Right cardiac atrium (tissue), 5 donors: Measurements from ENCODE around the gene GPR42. TPM values are rescaled to one million over a fixed set of nuclear protein-coding genes. Genes with fewer than 3 reads are reported as not detected.
"Not testable (repeated sequence)": the region's sequence is repeated elsewhere in the genome, so short reads cannot be mapped to it uniquely, and the experiment has no call there.

Experiments
- ATAC-seq, 2 donors: fragments of 200-7000 bp; cut with Tn5 transposase; one replicate each; pipeline versions ENCODE4 v1.8.0 to v1.9.1; 2020; ENCODE audit warnings: moderate library complexity in 2 of 2, mild to moderate bottlenecking in 1 of 2
- DNase-seq, 3 donors: peaks; one replicate each; pipeline ENCODE4 v3.0.0-alpha.2; 2020
- H3K27ac ChIP-seq: one replicate; pipeline ENCODE4 v1.5.1; 2013; ENCODE audit warnings: mild to moderate bottlenecking, low read length, control low read depth, moderate library complexity
- H3K27me3 ChIP-seq: one replicate; pipeline ENCODE4 v1.6.1; 2013; ENCODE audit not compliant: control insufficient read depth, insufficient read depth
- H3K4me1 ChIP-seq: one replicate; pipeline ENCODE4 v1.6.1; 2013; ENCODE audit warnings: low read length; ENCODE audit not compliant: control insufficient read depth, insufficient read depth
- H3K4me3 ChIP-seq: one replicate; pipeline ENCODE4 v1.5.1; 2013; ENCODE audit warnings: low read length, control low read depth
- H3K9me3 ChIP-seq: one replicate; pipeline ENCODE4 v1.6.1; 2013; ENCODE audit warnings: low read length; ENCODE audit not compliant: control insufficient read depth
- WGBS: extraction: QIAGEN DNeasy Blood & Tissue Kit; methylation state at CpG from one replicate; pipeline ENCODE4 v1.1.7; 2013; 5-methylcytosine and 5-hydroxymethylcytosine counted together
- intact Hi-C, 4 donors: fragments of 100-400 bp; cut with DNase I; formaldehyde crosslinking; loops; one replicate each; pipeline versions ENCODE4 v1.11.0 to v1.14.0; 2022 to 2023
- polyA plus RNA-seq: library from polyadenylated mRNA; stranded (reverse); fragments of 200-250 nt; gene quantifications from one replicate; pipeline ENCODE4 v1.2.3, GENCODE V29; 2013
- total RNA-seq, 4 donors: library from RNA; stranded (reverse); fragmentation: NEBNext Ultra II Directional; extraction: Animal tissue kit (Norgen Biotek cat#: 25700); gene quantifications; one replicate each; pipeline ENCODE4 v1.2.1, GENCODE V29; 2021
- donor health status: healthy with polysubstance abuse.
- donor health status: DM: no; HTN: yes; CAD: no.
- donor health status: DM: no; HTN: no; CAD: no.
- donor health status: DM: no; HTN: yes; CAD: no; lungs with severe emphysema.
- donor health status: DM: yes; HTN: yes; CAD: no.

Gene GPR42
- total and polyA plus RNA-seq, 5 donors: not detected

DNA sequence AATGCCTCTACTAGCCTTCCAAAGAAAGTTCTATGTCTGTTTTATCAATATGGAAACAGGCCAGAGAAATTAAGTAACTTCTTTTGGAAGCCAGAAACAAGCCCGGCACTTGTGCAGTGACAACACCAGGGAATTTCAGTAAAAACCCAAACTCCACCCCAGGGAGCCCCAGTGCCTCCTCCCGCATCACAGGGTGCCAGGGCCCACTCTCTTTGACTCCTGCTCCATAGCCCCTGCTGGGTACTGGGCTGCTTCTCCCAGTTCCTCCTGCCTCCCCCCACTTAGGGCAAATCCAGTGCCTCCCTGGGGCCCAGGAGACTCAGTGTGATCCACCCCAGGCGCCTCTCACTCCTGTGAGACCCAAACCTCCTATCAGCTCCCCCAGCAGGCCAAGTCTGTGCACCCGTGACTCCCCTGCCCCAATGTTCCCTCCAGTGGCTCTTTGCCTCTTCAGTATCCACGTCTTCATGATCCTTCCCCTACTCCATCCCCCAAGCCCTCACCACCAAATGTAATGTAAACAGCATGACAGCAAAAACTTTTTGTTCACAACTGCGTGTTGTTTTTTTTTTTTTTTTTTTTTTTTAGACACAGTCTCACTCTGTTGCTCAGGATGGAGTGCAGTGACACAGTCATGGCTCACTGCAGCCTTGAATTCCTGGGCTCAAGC, 14.9 kb upstream of the GPR42 start:
- Histone ChIP-seq H3K4me3 (no peak overlapping the region), H3K4me1 (no peaks in the 10 kb centered on the region), H3K9me3 (no peaks in the 10 kb centered on the region), H3K27ac (no peak overlapping the region), H3K27me3 (no peaks in the 10 kb centered on the region)
- ATAC-seq (no peak), DNase-seq (peak in 1 of 3 donors; percentile 15)
- intact Hi-C loops: loop anchor here in 2 of 4 donors (10.0 kb wide), 2 partner anchors 109 to 139 kb away; partner anchors contain the start of gene KRTDAP (in 1 of the 2)
- WGBS: 49% methylated on average over 6 of the region's 6 CpGs

DNA sequence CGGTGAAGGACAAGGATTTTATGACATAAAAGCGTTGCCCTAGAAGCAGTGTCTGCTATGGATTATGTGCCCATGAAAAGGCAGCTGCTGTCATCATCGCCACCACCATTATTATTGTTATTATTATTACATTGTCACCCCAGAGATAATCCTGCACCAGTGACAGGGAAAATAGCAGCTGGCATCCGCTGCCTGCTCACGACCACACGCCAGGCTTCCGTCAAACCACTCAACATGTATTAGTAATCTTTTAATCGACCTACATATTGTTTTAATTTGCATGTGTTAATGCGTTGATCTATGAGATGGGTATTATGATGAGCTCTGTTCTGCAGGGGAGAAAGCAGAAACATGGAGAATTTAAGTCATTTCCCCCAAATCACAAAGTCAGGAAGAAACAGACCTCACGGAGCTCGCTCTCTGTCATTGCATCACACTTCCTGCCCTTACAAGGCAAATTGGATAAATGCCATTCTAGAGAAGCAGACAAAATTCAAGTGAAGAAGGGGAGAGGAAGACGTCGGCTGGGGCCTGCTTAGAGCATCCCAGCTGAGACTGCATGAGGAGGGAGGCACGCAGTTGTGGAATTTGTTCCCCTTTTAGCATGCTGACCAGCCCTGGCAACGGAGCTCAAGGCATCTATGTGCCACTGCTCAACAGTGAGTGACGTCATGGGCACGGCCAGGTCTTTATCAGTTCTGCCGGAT, 12.8 kb upstream of the GPR42 start, which contains the start of gene FFAR3:
TSS of gene FFAR3 (plus strand) at position 594 of the 707 bp plus-strand sequence. CDS start 431 bp downstream, outside the sequence.
- Histone ChIP-seq H3K4me3 (no peak within 1 kb of the TSS), H3K27me3 (no peaks in the 10 kb centered on the region), H3K9me3 (no peaks in the 10 kb centered on the region), H3K4me1 (no peaks in the 10 kb centered on the region), H3K27ac (no peak within 1 kb of the TSS)
- peak; percentile 56 to 69 for ATAC-seq
- WGBS: 36% methylated on average over 18 of the region's 18 CpGs
- intact Hi-C loops: loop anchor here in 2 of 4 donors (10.0 kb wide), 2 partner anchors 107 to 137 kb away; partner anchors contain the start of gene KRTDAP (in 1 of the 2)
- DNase-seq: peak; percentile 55 to 70 (median 65)

DNA sequence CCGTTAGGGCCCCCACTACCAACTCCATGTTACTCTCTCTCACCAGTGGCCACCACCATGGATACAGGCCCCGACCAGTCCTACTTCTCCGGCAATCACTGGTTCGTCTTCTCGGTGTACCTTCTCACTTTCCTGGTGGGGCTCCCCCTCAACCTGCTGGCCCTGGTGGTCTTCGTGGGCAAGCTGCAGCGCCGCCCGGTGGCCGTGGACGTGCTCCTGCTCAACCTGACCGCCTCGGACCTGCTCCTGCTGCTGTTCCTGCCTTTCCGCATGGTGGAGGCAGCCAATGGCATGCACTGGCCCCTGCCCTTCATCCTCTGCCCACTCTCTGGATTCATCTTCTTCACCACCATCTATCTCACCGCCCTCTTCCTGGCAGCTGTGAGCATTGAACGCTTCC, 12.0 kb upstream of the GPR42 start:
- H3K27ac ChIP-seq, H3K27me3 ChIP-seq, H3K9me3 ChIP-seq, H3K4me3 ChIP-seq, DNase-seq, H3K4me1 ChIP-seq, ATAC-seq: not testable (repeated sequence)
- WGBS: 79% methylated on average over 11 of the region's 16 CpGs
- intact Hi-C loops: loop anchor here in 2 of 4 donors (10.0 kb wide), 2 partner anchors 106 to 136 kb away; partner anchors contain the start of gene KRTDAP (in 1 of the 2)

DNA sequence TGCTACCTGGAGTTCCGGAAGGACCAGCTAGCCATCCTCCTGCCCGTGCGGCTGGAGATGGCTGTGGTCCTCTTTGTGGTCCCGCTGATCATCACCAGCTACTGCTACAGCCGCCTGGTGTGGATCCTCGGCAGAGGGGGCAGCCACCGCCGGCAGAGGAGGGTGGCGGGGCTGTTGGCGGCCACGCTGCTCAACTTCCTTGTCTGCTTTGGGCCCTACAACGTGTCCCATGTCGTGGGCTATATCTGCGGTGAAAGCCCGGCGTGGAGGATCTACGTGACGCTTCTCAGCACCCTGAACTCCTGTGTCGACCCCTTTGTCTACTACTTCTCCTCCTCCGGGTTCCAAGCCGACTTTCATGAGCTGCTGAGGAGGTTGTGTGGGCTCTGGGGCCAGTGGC, 11.5 kb upstream of the GPR42 start:
- H3K9me3 ChIP-seq, ATAC-seq, H3K4me1 ChIP-seq, H3K27ac ChIP-seq, H3K4me3 ChIP-seq, DNase-seq, H3K27me3 ChIP-seq: not testable (repeated sequence)
- WGBS: 87% methylated on average over 20 of the region's 21 CpGs
- intact Hi-C loops: loop anchor here in 2 of 4 donors (10.0 kb wide), 2 partner anchors 105 to 135 kb away; partner anchors contain the start of gene KRTDAP (in 1 of the 2)

DNA sequence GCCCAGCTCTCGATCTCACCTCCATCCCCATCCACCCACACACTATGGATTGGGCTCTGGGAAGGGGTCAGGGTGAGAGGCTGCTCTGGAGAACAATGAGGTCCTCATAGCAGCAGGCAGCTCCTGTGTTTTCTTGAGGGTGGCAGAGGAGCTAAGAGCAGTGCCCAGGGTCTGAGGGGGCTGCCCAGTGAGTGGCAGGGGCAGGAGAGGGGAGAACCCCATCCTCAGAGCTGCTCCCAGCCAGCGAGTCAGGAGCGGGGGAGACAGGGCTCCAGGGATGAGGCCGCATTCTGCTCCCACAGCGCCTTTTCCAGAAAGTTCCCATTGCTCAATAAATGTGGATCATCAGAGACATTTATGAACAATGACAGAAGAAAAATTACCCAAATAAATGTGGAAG, 10.8 kb upstream of the GPR42 start:
- ATAC-seq, H3K4me1 ChIP-seq, intact Hi-C loops, DNase-seq, H3K4me3 ChIP-seq, H3K9me3 ChIP-seq, H3K27ac ChIP-seq, H3K27me3 ChIP-seq: not testable (repeated sequence)
- WGBS: 91% methylated on average over 4 of the region's 5 CpGs

DNA sequence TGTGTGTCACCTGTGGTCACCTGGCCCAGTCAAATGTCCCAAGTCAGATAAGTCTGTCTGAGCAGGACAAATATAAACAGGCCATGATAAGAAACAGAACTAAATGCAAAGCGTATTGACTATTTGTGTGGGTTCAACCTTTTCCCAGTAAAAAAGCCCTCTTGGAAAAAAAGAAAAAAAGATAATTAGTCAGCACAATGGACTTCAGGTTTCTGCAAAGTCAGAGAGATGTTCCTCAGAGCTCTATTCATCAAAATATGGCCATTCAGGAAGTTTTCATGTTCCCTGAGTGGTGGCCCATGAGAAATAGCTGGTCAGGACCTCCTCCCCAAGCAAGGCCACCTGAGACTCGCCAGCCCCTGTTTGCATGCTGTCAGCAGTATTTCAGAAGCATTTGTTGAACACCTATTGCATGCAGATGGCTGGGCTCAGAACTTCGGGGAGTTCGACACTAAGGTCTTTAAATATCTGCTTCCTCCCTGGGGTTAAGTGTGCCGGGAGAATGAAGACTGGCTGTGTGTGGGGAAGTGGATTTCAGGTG, 9.9 kb upstream of the GPR42 start:
- Histone ChIP-seq H3K27ac (no peak overlapping the region), H3K9me3 (no peaks in the 10 kb centered on the region), H3K4me3 (no peak overlapping the region), H3K27me3 (no peaks in the 10 kb centered on the region), H3K4me1 (no peaks in the 10 kb centered on the region)
- DNase-seq: no peak
- intact Hi-C loops: no loop called here
- 46% methylated on average over 5 of the region's 5 CpGs for WGBS
- no peak for ATAC-seq

DNA sequence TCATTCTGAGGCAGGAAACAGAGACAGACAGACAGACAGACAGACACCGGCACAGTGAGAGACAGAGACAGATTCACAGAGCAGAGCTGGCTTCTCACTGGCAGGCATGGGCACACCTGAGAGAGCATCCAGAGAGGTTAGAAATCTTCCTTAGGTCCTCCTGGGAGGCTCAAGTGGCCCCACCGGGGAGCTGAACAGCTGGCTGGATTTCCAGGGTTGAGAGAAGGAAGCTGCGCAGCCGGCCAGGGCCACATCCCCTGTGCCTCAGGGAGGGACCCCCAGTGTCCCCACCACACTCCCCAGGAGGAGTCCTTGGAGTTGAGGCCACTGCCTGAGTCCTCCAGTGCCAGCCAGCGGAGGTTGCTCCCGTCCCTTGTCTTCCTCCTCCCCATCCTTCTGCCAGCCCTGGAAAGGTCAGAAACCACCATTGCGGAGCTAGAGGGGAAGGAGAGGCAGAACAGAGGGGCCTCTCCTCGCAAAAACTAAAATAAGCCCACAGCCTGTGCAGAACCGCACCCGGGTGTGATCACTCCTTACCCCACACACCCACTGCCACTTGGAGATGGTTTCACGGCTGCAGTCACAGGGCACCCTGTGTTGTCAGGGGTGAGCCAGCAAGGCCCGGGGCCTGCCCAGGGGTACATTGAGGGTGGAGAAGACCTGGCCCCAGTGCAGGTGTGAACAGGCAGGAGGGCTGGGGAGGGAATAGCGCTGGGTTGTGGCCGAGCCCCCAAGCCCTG, 8.4 kb upstream of the GPR42 start:
- H3K9me3 ChIP-seq: no peaks in the 10 kb centered on the region
- ATAC-seq (no peak), DNase-seq (no peak)
- no peaks in the 10 kb centered on the region for H3K4me1 ChIP-seq
- H3K4me3 ChIP-seq: no peak overlapping the region
- H3K27me3 ChIP-seq: no peaks in the 10 kb centered on the region
- intact Hi-C loops: no loop called here
- no peak overlapping the region for H3K27ac ChIP-seq
- WGBS: 76% methylated on average over 14 of the region's 14 CpGs

DNA sequence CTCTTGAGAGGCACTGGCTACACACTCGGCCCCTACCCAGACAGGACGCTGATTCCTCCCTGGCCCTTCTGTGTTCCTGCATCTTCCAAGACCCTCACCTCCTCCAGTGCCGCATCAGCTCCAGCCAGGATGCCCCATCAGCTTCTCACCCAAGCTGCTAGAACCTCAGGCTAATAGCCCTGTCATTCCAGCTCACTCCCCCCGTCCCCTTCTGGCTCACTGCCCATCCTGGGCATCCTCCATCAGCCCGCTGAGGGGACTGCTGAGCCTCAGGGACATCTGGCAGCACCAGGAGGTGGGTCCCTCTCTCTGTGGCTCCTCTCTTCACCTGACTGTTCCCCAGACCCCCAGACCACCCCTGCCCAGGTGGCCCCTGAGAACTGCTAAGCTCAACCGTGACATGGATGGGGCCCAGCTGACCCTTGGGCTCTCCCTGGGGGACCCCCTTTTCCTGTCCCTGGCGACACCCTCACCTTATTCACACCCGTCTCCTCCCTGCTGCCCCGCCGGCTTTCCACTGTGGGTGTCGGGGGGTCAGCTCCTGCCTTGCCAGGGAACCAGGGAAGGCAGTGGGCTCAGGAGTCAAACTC, 7.8 kb upstream of the GPR42 start:
- no peaks in the 10 kb centered on the region for H3K9me3 ChIP-seq
- whole genome bisulfite sequencing: 84% methylated on average over 11 of the region's 11 CpGs

DNA sequence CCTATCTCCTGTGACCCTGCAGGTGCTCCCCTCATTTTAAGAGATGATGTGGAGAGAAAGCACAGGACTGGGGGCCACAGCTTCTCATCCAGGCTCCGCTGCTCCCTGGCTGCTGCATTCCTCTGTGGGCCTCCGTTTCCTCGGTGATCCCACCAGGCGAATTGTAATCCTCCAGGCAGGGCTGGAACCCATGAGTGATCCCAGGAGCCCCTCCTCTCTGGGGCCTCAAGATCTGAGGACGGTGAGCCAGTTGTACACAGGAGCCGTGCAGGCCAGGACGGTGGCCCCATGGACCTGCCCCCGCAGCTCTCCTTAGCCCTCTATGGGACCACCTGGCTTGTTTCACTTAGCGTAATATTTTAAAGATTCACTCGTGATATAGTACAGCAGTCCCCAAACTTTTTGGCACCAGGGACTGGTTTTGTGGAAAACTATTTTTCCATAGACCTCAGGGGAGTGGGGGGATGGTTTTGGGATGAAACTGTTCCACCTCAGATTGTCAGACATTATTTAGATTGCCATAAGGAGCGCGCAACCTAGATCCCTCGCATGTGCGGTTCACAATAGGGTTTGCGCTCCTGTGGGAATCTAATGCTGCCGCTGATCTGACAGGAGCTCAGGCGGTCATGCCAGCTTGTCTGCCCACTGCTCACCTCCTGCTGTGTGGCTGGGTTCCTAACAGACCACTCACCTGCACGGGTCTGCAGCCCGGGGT, 7.0 kb upstream of the GPR42 start:
- no peaks in the 10 kb centered on the region for H3K27me3 ChIP-seq
- H3K4me3 ChIP-seq: no peak overlapping the region
- intact Hi-C loops: no loop called here
- ATAC-seq (no peak), DNase-seq (no peak)
- H3K27ac ChIP-seq: no peak overlapping the region
- no peaks in the 10 kb centered on the region for H3K4me1 ChIP-seq
- no peaks in the 10 kb centered on the region for H3K9me3 ChIP-seq
- 85% methylated on average over 19 of the region's 19 CpGs for WGBS

More for the DNA sequence above, 7.8 kb upstream of the GPR42 start:
- no peak overlapping the region for H3K4me3 ChIP-seq
- intact Hi-C loops: no loop called here
- no peaks in the 10 kb centered on the region for H3K4me1 ChIP-seq
- ATAC-seq: no peak
- no peaks in the 10 kb centered on the region for H3K27me3 ChIP-seq
- no peak for DNase-seq
- no peak overlapping the region for H3K27ac ChIP-seq

DNA sequence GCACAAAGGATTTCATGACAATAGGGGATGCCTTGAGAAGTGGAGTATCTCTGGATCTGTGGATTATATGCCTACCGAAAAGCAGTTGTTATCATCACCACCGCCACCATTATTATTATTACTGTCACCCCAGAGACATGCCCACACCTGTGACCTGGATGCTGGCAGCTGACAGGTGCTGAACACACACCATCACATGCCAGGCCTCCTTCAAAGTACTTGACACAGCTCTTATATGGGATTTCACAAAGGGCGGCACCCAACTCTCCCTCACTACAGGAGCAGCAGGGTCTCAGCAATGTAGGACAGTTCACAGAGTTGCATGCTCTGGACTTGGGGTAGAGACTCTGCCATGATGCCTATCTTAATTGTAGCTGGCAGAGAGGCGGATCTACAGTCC, 5.6 kb upstream of the GPR42 start:
- intact Hi-C loops: no loop called here
- Histone ChIP-seq H3K9me3 (no peaks in the 10 kb centered on the region), H3K4me1 (no peaks in the 10 kb centered on the region), H3K27me3 (no peaks in the 10 kb centered on the region), H3K27ac (no peak overlapping the region), H3K4me3 (no peak overlapping the region)
- WGBS: 94% methylated on average over 4 of the region's 4 CpGs
- DNase-seq: no peak
- ATAC-seq: no peak
